ENCODE data around the gene SIAH1.
A peak's percentile ranks its signal among the peaks of the same experiment; 100 is the strongest.
"Not testable (repeated sequence)": the region's sequence is repeated elsewhere in the genome, so short reads cannot be mapped to it uniquely, and the experiment has no call there.

The SIAH1 gene

DNA sequence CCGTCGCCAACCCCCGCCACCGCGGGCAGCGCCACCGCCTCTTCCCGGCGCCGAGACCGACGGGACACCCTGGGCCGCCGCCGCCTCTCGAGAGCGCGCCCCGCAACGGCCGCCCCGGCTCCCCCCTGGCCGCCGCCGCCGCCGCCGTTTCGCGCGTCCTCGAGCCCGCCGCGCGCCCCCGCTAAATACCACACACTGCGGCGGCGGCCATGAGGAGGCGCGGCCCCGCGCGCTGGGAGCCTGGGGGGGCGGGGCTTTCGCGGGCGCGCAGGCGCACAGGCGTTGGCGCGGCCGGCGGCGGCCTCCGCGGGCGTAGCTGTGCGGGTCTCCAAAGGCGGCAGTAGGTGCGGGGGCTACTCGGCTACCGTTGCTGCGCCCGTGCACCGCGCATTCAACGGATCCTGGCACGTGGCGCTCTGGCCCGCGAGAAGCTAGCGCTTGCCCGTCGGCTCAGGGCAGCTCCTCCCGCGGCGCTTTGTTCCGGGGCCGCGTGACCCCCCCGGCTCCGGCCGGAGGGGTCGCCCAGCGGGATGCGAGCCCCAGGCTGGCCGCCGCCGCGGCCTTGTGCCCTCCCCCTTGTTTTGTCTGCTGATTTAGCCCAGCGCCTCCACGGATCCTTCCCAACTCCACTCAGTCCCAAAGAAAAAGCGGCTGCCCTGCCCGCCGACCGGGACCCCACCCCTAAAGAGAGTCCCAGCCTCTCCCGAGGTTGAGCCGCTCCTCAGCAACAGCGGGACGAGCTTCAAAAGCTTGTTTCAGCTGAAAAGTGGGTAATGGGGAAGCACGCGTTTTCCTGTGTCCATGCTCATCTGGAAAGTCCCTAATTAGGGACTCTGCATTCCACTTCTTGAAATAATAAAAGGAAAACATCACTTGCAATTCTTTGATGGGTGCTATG lies at the start of gene SIAH1:
SIAH1 (minus strand) TSS at position 161 of the 898 bp plus-strand sequence. CDS start 22,985 bp downstream, outside the sequence.
- FAIRE-seq (peak; percentile 63), DNase-seq (ENCODE audit: insufficient read length, low spot score) (peak; percentile 95)

DNA sequence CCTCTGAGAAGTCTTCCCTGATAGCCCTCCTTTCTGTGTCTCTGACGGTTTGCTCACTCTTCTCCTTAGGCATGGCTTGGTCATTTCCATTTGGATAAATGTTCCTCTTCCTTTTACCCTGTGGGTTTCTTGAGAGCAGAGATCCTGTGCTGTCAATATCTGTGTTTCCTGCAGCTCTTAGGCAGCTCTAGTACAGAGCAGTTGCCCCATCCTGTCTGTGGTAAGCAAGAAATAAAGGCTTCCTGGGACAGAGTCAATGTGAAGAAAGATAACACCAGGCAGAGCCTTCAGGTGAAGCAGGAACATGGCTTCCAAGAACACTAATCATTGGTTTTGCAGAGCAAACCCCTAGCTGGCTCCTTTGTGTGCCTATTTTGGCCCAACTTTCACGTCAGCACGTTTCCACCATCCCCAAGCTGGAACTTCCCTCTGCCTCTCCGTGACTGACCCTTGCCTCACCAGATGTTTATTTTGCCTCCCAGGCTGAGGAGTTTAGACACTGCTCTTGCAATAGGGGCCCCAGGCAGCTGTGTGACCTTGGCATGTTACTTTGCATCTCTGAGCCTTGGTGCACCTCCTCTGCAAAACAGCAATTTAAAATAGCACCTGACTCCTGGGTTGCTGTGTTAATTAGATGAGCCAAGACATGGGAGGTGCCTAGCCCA lies 49.6 kb upstream of the SIAH1 start:
- FAIRE-seq (no peak), DNase-seq (ENCODE audit: insufficient read length, low spot score) (no peak)

GRCh38 chr16:48433850-48434530 lies 48.8 kb upstream of the SIAH1 start:
- FAIRE-seq: no peak

GRCh38 chr16:48433116-48433849 lies 48.1 kb upstream of the SIAH1 start:
- no peak for FAIRE-seq

More at GRCh38 chr16:48433850-48434530, 48.8 kb upstream of the SIAH1 start:
- DNase-seq (ENCODE audit: insufficient read length, low spot score): no peak

DNA sequence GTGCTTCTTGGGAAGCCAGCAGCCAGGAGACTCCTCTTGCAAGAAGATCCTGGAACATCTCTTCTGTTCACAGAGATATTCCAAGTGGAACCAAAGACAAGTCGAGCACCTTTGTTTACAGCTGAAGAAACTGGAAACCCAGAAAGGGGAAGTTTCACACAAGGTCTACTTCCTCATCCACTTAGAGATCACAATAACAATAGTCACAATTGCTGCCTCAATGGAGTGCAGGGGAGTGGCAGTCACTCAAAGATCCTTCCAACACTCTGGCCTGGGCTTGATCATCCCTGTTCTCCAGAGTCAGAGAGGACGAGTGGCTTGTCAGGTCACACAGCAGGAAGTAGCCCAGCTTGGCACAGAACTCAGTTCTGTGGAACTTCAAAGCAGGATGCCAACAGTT lies 46.9 kb upstream of the SIAH1 start:
- FAIRE-seq: peak; percentile 83

More at GRCh38 chr16:48433116-48433849, 48.1 kb upstream of the SIAH1 start:
- DNase-seq (ENCODE audit: insufficient read length, low spot score): no peak

GRCh38 chr16:48430890-48431289 lies 45.7 kb upstream of the SIAH1 start:
- FAIRE-seq (no peak), DNase-seq (ENCODE audit: insufficient read length, low spot score) (no peak)

More for the DNA sequence above, 46.9 kb upstream of the SIAH1 start:
- DNase-seq (ENCODE audit: insufficient read length, low spot score): peak; percentile 28

DNA sequence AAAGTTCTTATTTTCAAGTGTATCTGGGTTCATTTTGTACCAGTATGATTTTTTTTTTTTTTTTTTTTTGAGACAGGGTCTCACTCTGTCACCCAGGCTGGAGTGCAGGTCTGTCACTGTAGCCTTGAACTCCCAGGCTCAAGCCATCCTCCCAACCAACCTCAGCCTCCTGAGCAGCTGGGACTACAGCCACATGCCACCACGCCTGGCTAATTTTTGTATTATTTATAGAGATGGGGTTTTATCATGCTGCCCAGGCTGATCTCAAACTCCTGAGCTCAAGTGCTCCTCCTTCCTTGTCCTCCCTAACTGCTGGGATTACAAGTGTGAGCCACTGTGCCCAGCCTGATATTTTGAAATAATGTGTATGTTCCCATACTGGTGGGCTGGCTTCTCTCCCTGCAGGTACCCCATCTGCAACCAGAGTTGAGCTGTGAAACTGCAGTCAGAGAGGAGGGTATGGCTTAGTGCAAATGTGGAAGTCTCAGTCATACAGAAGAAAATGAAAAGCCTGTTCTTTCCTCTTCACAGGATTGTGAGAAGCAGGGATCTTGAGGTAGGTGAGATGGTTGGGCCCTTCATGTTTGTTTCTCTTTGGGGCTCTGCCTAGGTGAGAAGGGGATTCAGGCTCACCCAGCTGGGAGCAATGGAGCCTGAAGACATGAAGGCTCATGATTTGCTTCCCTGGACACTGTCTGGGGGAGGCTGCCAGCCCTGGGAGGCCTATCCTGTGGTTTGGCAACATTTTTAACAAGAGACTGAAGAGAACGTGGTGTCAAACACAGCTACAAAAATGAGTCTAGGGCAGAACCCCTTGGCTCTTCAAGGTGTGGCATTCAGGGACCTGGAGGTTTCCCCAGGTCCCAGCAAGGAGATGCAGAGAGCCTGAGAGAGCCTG lies 41.3 kb upstream of the SIAH1 start:
- DNase-seq (ENCODE audit: insufficient read length, low spot score): no peak

DNA sequence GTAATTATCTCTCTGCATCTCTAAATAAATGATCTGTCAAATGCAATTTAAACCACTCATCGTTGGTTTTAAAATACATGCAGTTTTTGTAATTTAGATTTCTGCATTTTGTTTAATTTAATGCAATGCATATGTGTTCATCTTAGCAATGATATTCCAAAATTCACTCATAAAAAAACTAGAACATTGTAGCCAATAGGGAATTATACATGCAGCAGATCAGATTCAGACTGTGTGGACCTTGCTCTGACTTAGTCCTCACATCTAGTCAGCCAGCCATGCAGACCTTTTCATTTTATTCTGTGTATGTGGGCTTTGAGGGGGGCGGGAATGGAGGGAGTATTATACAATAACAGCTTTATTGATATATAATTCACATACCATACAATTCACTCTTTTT lies 37.3 kb upstream of the SIAH1 start:
- FAIRE-seq: no peak

More for the DNA sequence above, 41.3 kb upstream of the SIAH1 start:
- peak; percentile 14 for FAIRE-seq

GRCh38 chr16:48421741-48422140 lies 36.5 kb upstream of the SIAH1 start:
- no peak for DNase-seq (ENCODE audit: insufficient read length, low spot score)
- FAIRE-seq: no peak

More for the DNA sequence above, 37.3 kb upstream of the SIAH1 start:
- DNase-seq (ENCODE audit: insufficient read length, low spot score): no peak

GRCh38 chr16:48420437-48420836 lies 35.2 kb upstream of the SIAH1 start:
- FAIRE-seq (no peak), DNase-seq (ENCODE audit: insufficient read length, low spot score) (no peak)

DNA sequence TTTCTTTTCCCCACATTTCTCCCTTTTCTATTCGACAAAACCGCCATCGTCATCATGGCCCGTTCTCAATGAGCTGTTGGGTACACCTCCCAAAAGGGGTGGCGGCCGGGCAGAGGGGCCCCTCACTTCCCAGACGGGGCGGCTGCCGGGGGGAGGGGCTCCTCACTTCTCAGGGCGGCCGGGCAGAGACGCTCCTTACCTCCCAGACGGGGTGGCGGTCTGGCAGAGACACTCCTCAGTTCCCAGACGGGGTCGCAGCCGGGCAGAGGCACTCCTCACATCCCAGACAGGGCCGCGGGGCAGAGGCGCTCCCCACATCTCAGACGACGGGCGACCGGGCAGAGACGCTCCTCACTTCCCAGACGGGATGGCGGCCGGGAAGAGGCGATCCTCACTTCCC lies 31.4 kb upstream of the SIAH1 start:
- not testable (repeated sequence) for FAIRE-seq; DNase-seq (ENCODE audit: insufficient read length, low spot score)

- DNase-seq (ENCODE audit: insufficient read length, low spot score): no peak
- no peak for FAIRE-seq
These were observed 28.1 kb upstream of the SIAH1 start for GRCh38 chr16:48413272-48413671.

DNA sequence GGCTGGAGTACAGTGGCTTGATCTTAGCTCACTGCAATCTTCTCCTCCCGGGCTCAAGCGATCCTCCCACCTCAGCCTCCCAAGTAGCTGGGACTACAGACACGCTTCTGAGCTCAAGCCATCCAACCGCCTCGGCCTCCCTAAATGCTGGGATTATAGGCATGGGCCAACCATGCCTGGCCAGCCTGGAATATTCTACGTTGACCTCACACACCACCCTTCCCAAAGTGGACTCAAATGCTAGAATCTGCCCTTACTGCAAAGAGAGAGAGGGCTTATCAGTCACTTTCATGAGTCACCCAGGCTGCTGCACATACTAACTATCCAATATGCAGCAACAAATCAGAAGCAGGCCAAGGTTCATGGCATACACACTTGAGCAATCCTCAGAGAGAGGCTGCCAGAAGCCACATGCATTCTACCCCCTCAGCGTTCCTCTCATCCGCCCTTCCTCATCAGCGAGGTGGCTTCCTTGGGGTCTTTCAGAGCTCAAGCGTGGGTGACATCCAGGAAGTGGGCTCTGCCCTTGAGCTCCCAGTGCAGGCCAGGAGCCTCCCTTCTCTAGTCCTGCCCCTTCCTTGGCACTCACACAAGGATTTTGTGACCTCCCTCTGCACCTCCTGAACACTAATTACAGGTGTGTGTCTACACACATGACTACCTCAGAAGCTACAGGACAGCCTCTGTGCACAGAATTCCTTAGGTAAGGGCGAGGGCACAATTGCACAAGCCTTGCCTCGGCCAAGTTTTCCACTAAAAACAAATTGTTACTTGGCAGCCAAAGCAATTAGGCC lies 24.8 kb upstream of the SIAH1 start:
- DNase-seq (ENCODE audit: insufficient read length, low spot score): no peak
- FAIRE-seq: no peak

GRCh38 chr16:48408688-48409087 lies 23.5 kb upstream of the SIAH1 start:
- FAIRE-seq (no peak), DNase-seq (ENCODE audit: insufficient read length, low spot score) (no peak)

- FAIRE-seq (no peak), DNase-seq (ENCODE audit: insufficient read length, low spot score) (no peak)
These were observed 20.7 kb upstream of the SIAH1 start for GRCh38 chr16:48405907-48406306.

DNA sequence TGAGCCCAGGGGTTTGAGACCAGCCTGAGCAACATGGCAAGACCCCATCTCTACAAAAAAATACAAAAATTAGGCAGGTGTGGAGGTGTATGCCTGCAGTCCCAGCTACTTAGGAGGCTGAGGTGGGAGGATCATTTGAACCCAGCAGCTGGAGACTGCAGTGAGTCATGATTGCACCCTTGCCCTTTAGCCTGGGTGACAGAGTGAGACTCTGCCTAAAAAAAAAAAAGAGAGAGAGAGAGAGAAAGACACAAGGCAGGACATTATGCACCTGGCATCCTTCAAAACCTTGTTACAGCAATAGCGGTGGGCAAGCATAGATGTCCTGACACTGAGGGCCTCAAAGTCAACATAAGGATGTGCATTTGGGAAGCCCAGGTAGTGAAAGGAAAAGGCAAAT lies 19.9 kb upstream of the SIAH1 start:
- DNase-seq (ENCODE audit: insufficient read length, low spot score) (no peak), FAIRE-seq (no peak)

GRCh38 chr16:48402547-48402946 lies 17.3 kb upstream of the SIAH1 start:
- FAIRE-seq; DNase-seq (ENCODE audit: insufficient read length, low spot score): not testable (repeated sequence)

GRCh38 chr16:48395375-48395774 lies 10.2 kb upstream of the SIAH1 start:
- FAIRE-seq: no peak
- no peak for DNase-seq (ENCODE audit: insufficient read length, low spot score)

GRCh38 chr16:48394355-48394703 lies 9.1 kb upstream of the SIAH1 start:
- no peak for DNase-seq (ENCODE audit: insufficient read length, low spot score)
- no peak for FAIRE-seq

Data from GM19239 (cell line).